Right cardiac atrium (tissue), 5 donors: ENCODE measurements around the gene C1orf50. TPM values are rescaled to one million over a fixed set of nuclear protein-coding genes. Genes with fewer than 3 reads are reported as not detected.

ENCODE experiments used
- ATAC-seq, 2 donors: fragments of 200-7000 bp; cut with Tn5 transposase; one replicate each; pipeline versions ENCODE4 v1.8.0 to v1.9.1; 2020; ENCODE audit warnings: moderate library complexity in 2 of 2, mild to moderate bottlenecking in 1 of 2
- DNase-seq, 3 donors: peaks; one replicate each; pipeline ENCODE4 v3.0.0-alpha.2; 2020
- H3K27ac ChIP-seq: one replicate; pipeline ENCODE4 v1.5.1; 2013; ENCODE audit warnings: mild to moderate bottlenecking, low read length, control low read depth, moderate library complexity
- H3K27me3 ChIP-seq: one replicate; pipeline ENCODE4 v1.6.1; 2013; ENCODE audit not compliant: control insufficient read depth, insufficient read depth
- H3K4me1 ChIP-seq: one replicate; pipeline ENCODE4 v1.6.1; 2013; ENCODE audit warnings: low read length; ENCODE audit not compliant: control insufficient read depth, insufficient read depth
- H3K4me3 ChIP-seq: one replicate; pipeline ENCODE4 v1.5.1; 2013; ENCODE audit warnings: low read length, control low read depth
- H3K9me3 ChIP-seq: one replicate; pipeline ENCODE4 v1.6.1; 2013; ENCODE audit warnings: low read length; ENCODE audit not compliant: control insufficient read depth
- WGBS: extraction: QIAGEN DNeasy Blood & Tissue Kit; methylation state at CpG from one replicate; pipeline ENCODE4 v1.1.7; 2013; 5-methylcytosine and 5-hydroxymethylcytosine counted together
- intact Hi-C, 4 donors: fragments of 100-400 bp; cut with DNase I; formaldehyde crosslinking; loops; one replicate each; pipeline versions ENCODE4 v1.11.0 to v1.14.0; 2022 to 2023
- polyA plus RNA-seq: library from polyadenylated mRNA; stranded (reverse); fragments of 200-250 nt; gene quantifications from one replicate; pipeline ENCODE4 v1.2.3, GENCODE V29; 2013
- total RNA-seq, 4 donors: library from RNA; stranded (reverse); fragmentation: NEBNext Ultra II Directional; extraction: Animal tissue kit (Norgen Biotek cat#: 25700); gene quantifications; one replicate each; pipeline ENCODE4 v1.2.1, GENCODE V29; 2021
- donor health status: healthy with polysubstance abuse.
- donor health status: DM: no; HTN: yes; CAD: no.
- donor health status: DM: no; HTN: no; CAD: no.
- donor health status: DM: no; HTN: yes; CAD: no; lungs with severe emphysema.
- donor health status: DM: yes; HTN: yes; CAD: no.

The C1orf50 gene
- total and polyA plus RNA-seq, 5 donors, result 3.8 to 11.3 (median 7.2) TPM

DNA sequence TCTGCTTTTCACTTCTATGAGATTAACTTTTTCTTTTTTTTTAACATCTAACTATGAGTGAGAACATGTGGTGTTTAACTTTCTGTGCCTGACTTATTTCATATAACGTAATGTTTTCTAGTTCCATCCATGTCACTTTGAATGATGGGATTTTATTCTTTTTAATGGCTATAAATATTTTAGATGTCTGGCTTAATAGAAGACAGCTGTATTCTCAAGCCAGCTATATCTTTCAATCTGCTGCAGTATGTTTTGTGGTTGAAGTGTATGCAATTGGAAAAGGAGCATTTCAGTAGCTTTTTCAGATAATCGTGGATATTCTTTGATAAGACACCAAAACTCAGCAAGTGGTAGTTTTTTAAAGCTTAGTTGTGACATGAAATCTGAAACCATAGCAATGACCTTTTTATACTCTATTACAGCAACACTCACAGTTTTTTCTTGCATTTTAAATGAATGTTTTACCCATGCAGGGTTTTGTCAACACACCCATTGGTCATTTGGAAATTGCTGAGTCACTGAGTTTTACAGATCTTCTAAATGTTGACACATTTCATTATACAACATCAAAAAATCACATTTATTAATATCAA, 55.8 kb downstream of the C1orf50 start:
- intact Hi-C loops, result no loop called here

DNA sequence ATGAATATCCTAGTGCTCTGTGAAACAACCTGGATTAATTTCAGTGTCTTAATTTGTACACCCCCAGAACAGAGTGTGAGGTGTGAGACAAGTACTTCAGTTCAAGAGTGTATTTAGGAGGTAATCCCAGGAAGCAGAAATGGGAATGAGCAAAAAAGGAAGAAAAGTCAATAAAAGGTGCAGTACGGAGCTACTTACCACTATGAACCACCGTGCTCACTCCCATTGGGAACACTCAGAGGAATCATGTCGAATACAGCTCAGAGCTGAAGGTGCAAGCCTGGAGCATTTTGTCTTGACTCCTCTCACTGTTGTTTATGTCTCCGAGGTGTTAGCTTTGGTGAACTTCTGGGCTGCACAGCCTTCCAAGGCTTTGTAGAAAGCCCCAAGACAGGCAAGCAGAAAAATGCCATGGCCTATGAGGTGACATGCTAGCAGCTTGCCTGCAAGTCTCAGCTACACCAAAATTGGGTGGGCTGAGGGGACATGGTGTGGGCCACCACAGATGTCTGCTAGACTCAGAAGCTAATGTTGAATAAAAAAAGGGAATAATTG, 57.5 kb downstream of the C1orf50 start:
- ATAC-seq (no peak), DNase-seq (no peak)
- intact Hi-C loops, result no loop called here
- Histone ChIP-seq H3K9me3 (no peaks in the 10 kb centered on the region), H3K27me3 (no peaks in the 10 kb centered on the region), H3K27ac (no peak overlapping the region), H3K4me3 (no peak overlapping the region), H3K4me1 (no peaks in the 10 kb centered on the region)
- WGBS, result 91% methylated on average over 4 of the region's 4 CpGs

More for the DNA sequence above, 55.8 kb downstream of the C1orf50 start:
- no peak for DNase-seq
- Histone ChIP-seq H3K27ac (no peak overlapping the region), H3K4me3 (no peak overlapping the region), H3K9me3 (no peaks in the 10 kb centered on the region), H3K27me3 (no peaks in the 10 kb centered on the region), H3K4me1 (peaks cover 1% of the 10 kb centered on the region)
- 54% methylated on average over 2 of the region's 2 CpGs for WGBS
- no peak for ATAC-seq

DNA sequence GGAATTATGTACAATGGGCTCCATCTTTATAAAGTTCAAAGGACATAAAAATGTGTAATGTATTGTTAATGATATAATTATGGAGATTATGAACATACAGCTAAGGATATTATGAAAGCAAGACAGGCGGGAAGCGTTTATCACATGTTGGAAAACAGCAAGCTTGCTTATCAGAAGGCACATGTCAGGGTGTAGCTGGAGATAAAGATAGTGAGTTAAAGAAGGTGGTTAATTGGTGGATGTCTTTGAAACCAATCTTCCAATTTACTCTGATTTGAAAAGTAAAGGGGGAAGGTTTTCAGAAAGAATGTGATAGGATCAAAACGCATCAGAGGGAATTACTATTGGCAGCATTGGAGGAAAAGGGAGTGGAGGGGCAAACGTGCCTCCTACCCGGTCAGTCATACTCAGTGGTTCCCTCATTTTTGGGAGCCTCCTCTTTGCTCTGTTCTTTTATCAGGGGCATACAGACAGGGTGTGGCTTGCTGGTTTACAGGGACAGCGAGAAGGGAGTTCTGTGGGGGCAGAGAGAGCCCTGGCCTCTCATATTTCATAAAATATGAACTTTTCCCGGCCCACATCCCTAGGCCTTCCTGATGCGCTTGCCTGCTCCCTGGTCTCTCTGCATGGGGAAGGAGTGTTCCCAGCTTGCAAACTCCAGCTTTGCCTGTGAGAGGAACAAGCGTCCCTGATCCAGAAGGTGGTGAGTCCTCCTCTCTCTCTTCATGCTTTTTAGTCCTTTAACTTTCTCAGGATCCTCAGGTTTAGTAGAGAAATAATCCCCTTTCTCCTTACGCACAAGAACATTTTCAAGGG, 58.2 kb downstream of the C1orf50 start:
- Histone ChIP-seq H3K9me3 (no peaks in the 10 kb centered on the region), H3K27me3 (no peaks in the 10 kb centered on the region), H3K27ac (no peak overlapping the region), H3K4me1 (no peaks in the 10 kb centered on the region), H3K4me3 (no peak overlapping the region)
- DNase-seq, result no peak
- ATAC-seq, result no peak
- intact Hi-C loops, result no loop called here
- 63% methylated on average over 10 of the region's 10 CpGs for WGBS

Other genes with a start within 250 kb of the C1orf50 start
- gene PPIH, start 108.8 kb upstream of the C1orf50 start, total RNA-seq, result 10 to 100 TPM; 18.7 to 24.2 (median 19.8) TPM
- 27.5 TPM for gene PPIH, start 108.8 kb upstream of the C1orf50 start, polyA plus RNA-seq
- gene YBX1, start 84.8 kb upstream of the C1orf50 start, total RNA-seq, result 100 to 1,000 TPM; 816 to 882 (median 837) TPM
- gene YBX1, start 84.8 kb upstream of the C1orf50 start, polyA plus RNA-seq, result 993 TPM
- gene CLDN19, start 27.0 kb upstream of the C1orf50 start, total RNA-seq, result not detected
- gene CLDN19, start 27.0 kb upstream of the C1orf50 start, polyA plus RNA-seq, result 0.79 TPM
- gene P3H1, start 221 bp upstream of the C1orf50 start, total RNA-seq, result 10 to 100 TPM; 12.8 to 17.8 (median 15.3) TPM
- 11.1 TPM for gene P3H1, start 221 bp upstream of the C1orf50 start, polyA plus RNA-seq
- under 1 TPM in 1 of 4 donors, not detected in 3; 0.06 TPM for gene TMEM269, start 17.7 kb downstream of the C1orf50 start, total RNA-seq
- gene TMEM269, start 17.7 kb downstream of the C1orf50 start, polyA plus RNA-seq, result not detected
- gene ERMAP, start 49.9 kb downstream of the C1orf50 start, total RNA-seq, result 1 to 10 TPM; 3.4 to 6.8 (median 5.7) TPM
- gene ERMAP, start 49.9 kb downstream of the C1orf50 start, polyA plus RNA-seq, result 2.2 TPM
- 10 to 100 TPM; 12.7 to 17.5 (median 13.6) TPM for gene SVBP, start 50.1 kb downstream of the C1orf50 start, total RNA-seq
- gene SVBP, start 50.1 kb downstream of the C1orf50 start, polyA plus RNA-seq, result 28.9 TPM
- gene ZNF691, start 79.4 kb downstream of the C1orf50 start, total RNA-seq, result 10 to 100 TPM in 1 of 4 donors, 1 to 10 TPM in 3; 5.5 to 10.3 (median 9.1) TPM
- 7.7 TPM for gene ZNF691, start 79.4 kb downstream of the C1orf50 start, polyA plus RNA-seq
- 10 to 100 TPM in 3 of 4 donors, 1 to 10 TPM in 1; 8.1 to 25.7 (median 15.2) TPM for gene SLC2A1, start 191.6 kb downstream of the C1orf50 start, total RNA-seq
- gene SLC2A1, start 191.6 kb downstream of the C1orf50 start, polyA plus RNA-seq, result 9.1 TPM